ENCODE data around the gene MED26.
"Not testable (repeated sequence)": the region's sequence is repeated elsewhere in the genome, so short reads cannot be mapped to it uniquely, and the experiment has no call there.

The MED26 gene

DNA sequence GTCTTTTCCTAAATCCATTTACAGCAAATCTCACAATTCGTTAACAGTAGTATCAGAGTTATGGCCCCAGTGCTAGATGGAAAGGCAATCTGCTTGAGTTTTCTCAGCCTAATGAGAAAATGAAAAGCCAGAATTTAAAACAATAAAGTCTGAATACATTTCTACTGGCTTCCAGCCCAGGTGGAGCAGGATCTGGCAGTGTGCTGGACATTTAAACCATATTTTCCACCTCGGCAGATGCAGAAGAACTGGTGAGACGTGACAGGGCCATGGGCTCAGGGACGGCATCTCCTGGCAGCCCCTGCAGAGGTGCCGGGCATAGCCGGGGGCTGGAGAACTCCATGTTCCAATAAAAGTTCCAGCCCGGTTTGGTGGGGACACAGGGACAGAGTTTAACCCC, 24.9 kb upstream of the MED26 start:
- DNase-seq: no peak

GRCh38 chr19:16651421-16652188, 23.6 kb upstream of the MED26 start:
- DNase-seq; intact Hi-C loops (cut with DNase I): not testable (repeated sequence)

More for the DNA sequence above, 24.9 kb upstream of the MED26 start:
- intact Hi-C loops (cut with DNase I): no loop called here

- intact Hi-C loops (cut with DNase I): no loop called here
- DNase-seq: no peak
Measured at GRCh38 chr19:16650821-16651220, 22.8 kb upstream of the MED26 start.

GRCh38 chr19:16649734-16650133, 21.7 kb upstream of the MED26 start:
- DNase-seq: peak in 1 of 10 donors; percentile 42
- intact Hi-C loops (cut with DNase I): no loop called here

DNA sequence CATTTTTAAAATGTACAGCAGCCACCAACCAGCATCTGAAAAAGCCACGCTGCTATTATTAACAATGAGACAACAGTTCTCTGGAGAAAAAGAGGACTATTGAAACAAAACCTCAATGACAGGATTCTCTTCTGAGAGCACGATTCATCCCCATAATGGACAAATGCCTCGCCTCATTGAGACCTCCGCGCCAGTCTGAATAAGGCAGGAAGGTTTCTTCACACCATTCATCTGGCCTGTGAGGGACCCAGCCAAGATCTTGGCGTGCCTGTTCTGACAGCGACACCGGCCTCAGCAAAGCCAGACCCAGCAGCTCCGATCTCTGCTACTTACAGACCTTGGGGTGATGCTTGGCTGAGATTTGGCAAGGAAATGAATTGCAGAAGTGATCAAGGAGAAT, 17.1 kb upstream of the MED26 start:
- intact Hi-C loops (cut with DNase I): no loop called here

DNA sequence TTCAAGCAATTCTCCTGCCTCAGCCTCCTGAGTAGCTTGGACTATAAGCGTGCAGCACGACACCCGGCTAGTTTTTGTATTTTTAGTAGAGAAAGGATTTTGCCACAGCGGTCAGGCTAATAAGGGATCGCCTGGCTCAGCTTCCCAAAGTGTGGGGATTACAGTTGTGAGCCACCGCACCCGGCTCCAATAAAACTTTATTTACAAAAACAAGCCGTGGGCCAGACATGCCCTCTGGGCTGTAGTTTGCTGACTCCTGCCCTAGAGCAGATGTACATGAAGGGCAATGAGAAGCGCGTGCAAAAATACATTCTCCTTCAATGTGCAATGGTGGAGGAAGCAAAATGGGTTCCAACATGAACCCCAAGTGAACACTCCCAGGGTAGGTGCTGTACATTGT, 13.7 kb upstream of the MED26 start:
- intact Hi-C loops (cut with DNase I): no loop called here
- DNase-seq: no peak

More for the DNA sequence above, 17.1 kb upstream of the MED26 start:
- peak in 9 of 10 donors; percentile 42 to 96 (median 64) for DNase-seq

DNA sequence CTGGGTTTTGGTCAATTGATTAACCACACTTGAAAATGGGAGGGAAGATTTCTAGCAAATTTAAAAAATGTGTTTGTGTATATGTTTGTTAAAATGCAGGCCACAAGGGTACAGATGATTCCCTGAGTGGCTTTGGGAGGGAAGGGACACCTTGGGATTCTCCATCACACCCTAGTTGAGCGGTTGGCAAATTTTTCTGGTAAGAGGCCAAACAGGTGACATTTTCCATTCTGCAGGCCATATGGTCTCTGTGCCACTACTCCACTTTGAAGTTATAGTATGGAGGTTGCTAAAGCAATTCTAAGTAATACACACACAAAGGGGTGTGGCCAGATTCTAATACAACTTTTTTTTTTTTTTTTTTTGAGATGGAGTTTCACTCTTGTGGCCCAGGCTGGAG, 12.9 kb upstream of the MED26 start:
- DNase-seq: no peak
- intact Hi-C loops (cut with DNase I): no loop called here

- DNase-seq: no peak
- intact Hi-C loops (cut with DNase I): no loop called here
Measured at GRCh38 chr19:16638666-16639065, 10.7 kb upstream of the MED26 start.

- no peak for DNase-seq
- intact Hi-C loops (cut with DNase I): no loop called here
Measured at GRCh38 chr19:16637535-16637934, 9.5 kb upstream of the MED26 start.

DNA sequence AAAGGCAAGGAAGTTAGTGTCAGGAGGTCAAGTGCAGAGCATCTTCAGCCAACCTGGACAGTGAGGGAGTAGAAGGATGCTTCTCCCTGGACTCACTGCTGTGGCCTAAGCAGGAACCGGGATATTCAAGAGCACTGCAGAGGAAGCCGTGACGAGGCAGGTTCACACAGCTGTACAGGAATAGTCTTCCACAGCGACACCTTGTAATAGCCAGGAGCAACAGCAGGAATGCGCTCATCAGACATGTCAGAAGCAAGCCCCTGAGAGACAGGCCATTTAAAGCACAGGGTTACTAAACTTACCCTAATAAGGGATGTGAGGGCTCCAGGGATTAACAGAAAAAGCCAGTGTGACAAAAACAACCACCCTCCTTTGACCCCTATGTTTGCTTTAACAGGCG, 3.5 kb upstream of the MED26 start:
- no peak for DNase-seq
- intact Hi-C loops (cut with DNase I): no loop called here

- intact Hi-C loops (cut with DNase I): loop anchor here (1.0 to 5.0 kb wide), 4 partner anchors 31 to 87 kb away; partner anchors contain the start of genes CHERP, SLC35E1 and SMIM7
- peak in 2 of 10 donors; percentile 4 to 27 for DNase-seq
Measured at GRCh38 chr19:16628984-16629691, 1.1 kb upstream of the MED26 start.

- no peak for DNase-seq
- intact Hi-C loops (cut with DNase I): loop anchor here (1.0 to 5.0 kb wide), 4 partner anchors 32 to 86 kb away; partner anchors contain the start of genes CHERP, SLC35E1 and SMIM7
Measured at GRCh38 chr19:16627928-16628182, 149 bp downstream of the MED26 start.

GRCh38 chr19:16627193-16627927, 644 bp downstream of the MED26 start:
- DNase-seq: peak in 2 of 10 donors; percentile 17 to 79
- intact Hi-C loops (cut with DNase I): loop anchor here (5.0 kb wide), 1 partner anchor 35 kb away; no protein-coding TSS in a partner anchor

GRCh38 chr19:16626796-16627192, 1.2 kb downstream of the MED26 start:
- DNase-seq: no peak
- intact Hi-C loops (cut with DNase I): loop anchor here (5.0 kb wide), 1 partner anchor 34 kb away; no protein-coding TSS in a partner anchor

- no peak for DNase-seq
- intact Hi-C loops (cut with DNase I): loop anchor here (5.0 kb wide), 1 partner anchor 33 kb away; no protein-coding TSS in a partner anchor
Measured at GRCh38 chr19:16625163-16625958, 2.6 kb downstream of the MED26 start.

- intact Hi-C loops (cut with DNase I): no loop called here
- no peak for DNase-seq
Measured at GRCh38 chr19:16624236-16624635, 3.8 kb downstream of the MED26 start.

DNA sequence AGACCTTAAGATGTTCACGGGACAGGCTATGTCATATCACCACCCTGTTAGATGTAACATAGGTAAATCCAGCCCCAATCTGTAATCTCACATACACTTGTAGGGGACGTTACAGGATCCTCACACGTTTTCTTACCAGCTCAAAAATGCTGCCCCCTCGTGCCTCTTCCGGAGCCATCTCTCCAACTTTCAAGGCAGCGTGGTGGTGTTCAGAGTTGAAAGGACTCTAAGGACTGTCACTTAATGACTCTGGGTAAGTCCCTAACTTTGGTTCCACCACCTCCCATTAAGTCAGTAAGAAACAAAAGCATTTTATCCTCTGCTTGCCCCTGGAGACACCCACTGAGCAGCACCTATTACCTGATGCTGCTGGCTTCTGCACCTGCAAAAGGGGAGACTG, 4.4 kb downstream of the MED26 start:
- no peak for DNase-seq
- intact Hi-C loops (cut with DNase I): no loop called here

GRCh38 chr19:16623066-16623465, 4.9 kb downstream of the MED26 start:
- intact Hi-C loops (cut with DNase I): no loop called here
- no peak for DNase-seq

DNA sequence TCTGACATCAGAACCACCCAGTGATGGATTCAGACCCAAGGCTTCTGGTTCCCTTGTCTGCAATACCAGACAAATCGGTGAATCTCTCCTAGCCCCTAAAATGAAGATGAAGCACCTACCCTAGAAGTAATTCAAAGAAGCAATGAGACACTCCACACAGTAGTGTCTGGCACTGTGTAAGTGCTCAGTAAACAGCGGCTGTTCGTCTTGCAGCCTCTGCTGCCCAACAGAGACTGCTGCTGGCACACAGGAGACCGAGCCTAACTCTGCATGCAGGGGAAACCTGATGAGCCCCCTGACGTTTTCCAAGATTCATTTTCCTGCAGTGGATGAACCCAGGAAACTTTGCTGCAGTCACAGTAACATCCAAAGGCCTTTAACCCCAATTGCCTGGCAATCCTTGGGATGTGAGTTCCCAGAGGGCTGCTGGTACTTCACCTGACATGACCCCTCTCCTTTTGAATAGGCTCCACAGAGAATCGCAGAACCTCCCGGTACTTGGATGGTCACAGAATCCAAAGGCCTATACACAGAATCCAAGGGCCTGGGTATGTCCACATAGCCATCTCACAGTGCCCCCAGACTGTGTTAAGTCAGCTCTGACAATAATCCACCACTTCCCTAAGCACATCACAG, 6.7 kb downstream of the MED26 start:
- DNase-seq: no peak
- intact Hi-C loops (cut with DNase I): no loop called here

- DNase-seq: no peak
- intact Hi-C loops (cut with DNase I): no loop called here
Measured at GRCh38 chr19:16620584-16620983, 7.4 kb downstream of the MED26 start.

All from posterior cingulate gyrus (tissue), 11 donors.